ENCODE measurements around the gene TGFBI.

Gene TGFBI

GRCh38 chr5:136001466-136001981 lies 27.3 kb upstream of the TGFBI start:
- no peak for DNase-seq (ENCODE audit: low spot score)

DNA sequence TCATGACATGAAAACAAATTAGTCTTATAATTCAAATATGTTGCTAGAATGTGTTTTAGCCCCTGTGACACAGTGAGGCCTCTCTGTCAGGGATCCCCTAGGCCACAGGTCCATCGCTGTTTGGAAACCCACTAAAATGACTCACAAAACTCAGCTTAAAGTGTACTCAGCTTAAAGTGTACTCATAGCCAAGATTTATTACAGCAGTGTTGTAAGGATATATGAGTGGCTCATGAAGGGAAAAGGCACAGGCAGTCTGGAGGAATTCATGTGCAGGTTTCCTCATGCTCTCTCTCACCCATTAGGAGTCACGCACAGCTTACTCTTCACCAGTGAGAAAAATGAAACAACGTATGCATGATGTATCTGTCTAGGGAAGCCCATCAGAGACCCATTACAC lies 24.4 kb upstream of the TGFBI start:
- DNase-seq (ENCODE audit: low spot score), result no peak

GRCh38 chr5:136005476-136005875 lies 23.3 kb upstream of the TGFBI start:
- DNase-seq (ENCODE audit: low spot score), result no peak

DNA sequence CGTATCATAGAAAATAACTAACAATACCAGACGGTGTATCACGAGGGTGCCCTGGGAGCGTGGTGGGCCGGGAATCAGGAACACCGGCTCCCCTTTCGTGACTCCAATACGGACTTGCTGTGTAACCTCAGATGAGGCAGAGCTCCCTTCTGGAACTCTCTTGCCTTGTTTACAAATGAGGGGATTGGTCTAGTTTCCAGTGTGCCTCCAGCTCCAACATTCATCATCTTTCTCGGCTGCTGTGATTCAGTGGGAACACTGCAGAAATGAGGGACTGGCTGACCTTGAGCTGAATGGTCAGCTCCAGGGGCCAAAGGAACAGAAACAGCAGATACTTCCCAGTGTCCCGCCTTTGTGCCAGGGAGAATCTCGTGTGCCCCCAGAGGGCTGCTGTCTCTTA lies 22.6 kb upstream of the TGFBI start:
- DNase-seq (ENCODE audit: low spot score), result no peak

- no peak for DNase-seq (ENCODE audit: low spot score)
Observed at GRCh38 chr5:136006761-136007251, 22.0 kb upstream of the TGFBI start.

DNA sequence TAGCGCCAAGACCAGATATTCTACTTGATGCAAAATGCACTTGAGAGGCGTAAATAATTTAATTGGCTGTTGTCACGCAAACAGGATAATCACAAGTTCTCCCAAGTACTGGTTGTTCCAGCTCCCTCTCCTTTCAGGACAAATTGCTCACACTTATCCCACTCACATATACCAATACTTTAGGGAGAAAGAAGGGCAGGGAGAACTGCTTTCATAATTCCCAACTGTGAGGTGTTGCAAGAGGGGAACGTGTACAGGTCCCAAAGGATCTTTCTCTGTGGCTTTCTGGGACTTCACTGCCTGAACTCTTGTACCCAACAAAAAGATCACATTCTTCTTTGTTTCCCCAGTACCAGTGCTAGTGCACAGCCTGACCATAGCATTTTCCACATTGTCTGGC lies 21.5 kb upstream of the TGFBI start:
- no peak for DNase-seq (ENCODE audit: low spot score)

DNA sequence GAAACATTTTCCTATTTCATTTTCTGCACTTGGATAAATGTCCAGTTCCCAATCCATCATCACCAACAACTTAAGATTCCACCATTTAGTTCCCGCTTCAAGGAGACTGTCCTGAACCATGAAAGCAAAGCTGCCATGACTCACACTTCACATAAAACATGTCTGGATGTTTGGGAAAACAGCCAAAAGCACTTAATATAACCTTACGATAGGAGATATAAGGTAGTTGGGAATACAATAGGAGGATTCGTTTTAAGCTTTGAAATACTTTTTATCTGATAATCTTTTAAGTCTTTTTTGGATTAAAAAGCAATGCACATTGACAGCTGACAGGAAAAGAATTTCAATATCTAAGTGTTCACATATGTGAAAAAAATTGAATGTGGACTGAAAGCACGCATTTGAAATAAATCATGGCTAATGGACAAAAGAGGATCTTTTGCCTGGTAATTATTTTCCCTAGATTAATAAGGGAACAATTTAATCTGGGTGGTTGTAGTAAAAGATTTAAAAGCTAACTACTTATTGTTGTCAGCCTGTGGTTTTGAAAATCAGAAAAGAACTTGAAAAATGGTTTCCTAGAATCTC lies 17.3 kb upstream of the TGFBI start:
- no peak for DNase-seq (ENCODE audit: low spot score)

DNA sequence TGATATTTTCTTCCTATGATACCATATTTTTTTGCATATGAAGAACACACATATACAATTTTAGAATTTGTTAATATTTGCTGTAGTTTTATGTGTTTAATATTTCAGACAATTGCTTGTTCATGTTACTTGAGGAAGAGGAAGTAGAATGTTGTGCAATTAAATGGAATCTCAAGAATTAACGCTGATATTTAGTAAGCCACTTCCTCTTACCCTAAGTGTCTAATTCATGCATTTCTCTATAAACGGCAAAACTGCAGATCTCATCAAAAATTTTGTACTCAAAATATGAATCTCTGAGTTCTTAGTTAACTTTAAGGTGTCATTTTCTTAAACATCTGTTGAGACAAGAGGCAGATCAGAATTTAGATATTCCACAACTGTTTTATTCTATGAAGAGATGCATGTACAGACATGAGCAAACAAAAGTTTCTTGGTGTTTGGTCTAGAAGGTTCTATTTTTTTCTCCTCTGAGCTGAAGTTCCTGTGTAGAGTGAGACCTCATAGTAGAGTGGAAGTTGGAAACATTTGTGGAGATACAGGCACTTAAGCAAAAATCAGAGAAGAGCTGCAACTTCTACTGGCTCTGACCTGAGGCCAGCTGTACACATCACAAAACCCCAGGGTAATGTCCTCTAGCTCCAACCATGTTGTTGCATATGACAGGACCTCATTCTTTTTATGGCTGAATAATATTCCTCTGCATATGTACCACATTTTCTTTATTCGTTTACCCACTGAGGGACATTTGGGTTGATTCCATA lies 16.6 kb upstream of the TGFBI start:
- no peak for DNase-seq (ENCODE audit: low spot score)

DNA sequence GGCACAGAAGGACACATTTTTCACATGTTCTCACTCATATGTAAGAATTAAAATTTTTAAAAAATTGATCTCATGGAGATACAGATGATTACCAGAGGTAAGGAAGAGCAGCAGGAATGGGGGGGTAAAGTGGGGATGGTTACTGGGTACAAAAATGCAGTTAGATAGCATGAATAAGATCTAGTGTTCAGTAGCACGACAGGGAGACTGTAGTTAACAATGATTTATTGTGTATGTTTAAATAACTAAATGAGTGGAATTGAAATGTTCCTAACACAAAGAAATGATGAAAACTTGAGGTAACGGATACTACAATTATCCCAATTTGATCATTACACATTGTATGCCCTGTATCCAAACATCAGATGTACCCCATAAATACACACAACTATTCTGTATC lies 15.2 kb upstream of the TGFBI start:
- DNase-seq (ENCODE audit: low spot score), result no peak

DNA sequence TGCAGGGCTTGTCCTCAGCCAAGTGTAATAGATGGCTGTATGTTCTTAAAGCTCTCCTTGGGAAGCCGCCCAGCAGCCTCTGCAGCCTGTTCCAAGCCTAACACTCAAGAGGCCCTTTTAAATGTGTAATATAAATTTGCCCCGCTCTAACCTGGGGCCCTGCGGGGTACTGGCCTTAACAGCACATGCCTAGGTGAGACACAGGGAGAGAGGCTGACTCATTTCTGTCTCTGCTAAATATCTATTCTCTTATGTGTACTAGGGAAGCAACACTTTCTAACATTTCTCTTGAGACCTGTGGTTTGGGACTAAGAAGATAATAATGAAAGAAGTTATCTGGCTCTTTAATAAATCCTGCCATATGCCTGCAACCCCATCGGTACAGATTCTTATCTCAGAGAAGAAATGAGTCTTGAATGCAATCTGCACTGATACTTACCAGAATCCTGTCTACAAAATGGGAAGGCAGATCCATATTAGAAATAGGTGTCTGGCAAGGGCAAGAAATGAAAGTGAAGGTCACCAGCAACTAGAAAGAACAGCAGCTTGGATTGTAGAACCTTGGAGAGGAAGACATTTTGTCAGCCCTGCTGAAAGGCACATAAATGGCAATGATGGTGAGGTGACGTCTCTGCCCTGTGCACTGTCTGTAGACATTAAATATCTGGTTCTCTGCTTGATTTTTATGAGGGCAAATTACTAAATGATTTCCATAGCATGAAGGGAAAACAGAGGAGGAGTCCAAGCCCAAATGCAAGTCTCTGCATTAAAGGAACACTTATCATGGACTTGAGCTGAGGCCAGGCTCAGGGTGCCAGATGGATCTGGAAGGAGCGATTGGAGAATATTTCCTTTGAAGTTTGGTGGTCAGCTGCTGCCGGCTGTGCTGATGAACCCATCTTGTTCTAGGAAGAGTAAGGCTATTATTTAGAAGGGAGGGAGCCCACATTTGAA lies 14.5 kb upstream of the TGFBI start:
- DNase-seq (ENCODE audit: low spot score), result no peak

GRCh38 chr5:136015003-136015375 lies 13.8 kb upstream of the TGFBI start:
- no peak for DNase-seq (ENCODE audit: low spot score)

DNA sequence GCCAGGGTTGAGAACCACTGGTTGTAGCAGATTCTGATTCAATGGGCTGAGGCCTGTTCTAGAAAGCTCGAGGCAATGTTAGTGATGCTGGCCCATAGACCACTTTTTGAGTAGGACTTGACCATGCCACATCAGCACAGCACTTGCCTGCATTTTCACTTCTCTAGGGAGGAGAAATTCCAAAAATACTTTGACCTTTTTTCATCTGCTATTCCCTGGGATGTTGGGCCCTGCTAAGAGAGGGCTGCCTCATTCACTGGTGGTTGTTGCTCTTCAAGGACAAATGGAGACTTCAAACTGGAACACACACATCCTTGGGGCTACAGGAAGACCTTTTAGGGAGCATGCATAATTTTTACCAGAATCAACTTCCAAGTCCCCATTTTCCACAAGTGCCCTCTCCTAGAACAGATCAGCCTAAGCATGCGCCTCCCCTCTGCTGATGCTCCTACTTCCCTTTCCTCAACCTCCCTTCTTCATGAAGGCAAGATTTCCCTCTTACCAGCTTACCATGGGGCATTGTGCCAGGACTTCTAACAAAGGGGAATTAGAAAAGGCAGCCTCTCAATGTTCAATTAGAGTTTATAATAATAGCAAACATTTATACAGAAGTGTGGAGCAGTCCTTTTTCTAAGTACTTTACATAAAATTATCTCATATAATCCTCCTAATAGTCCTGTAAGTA lies 12.7 kb upstream of the TGFBI start:
- DNase-seq (ENCODE audit: low spot score), result no peak

GRCh38 chr5:136016945-136017530 lies 11.8 kb upstream of the TGFBI start:
- peak; percentile 56 for DNase-seq (ENCODE audit: low spot score)

GRCh38 chr5:136018814-136019783 lies 9.7 kb upstream of the TGFBI start:
- DNase-seq (ENCODE audit: low spot score), result no peak

GRCh38 chr5:136020001-136020382 lies 8.8 kb upstream of the TGFBI start:
- DNase-seq (ENCODE audit: low spot score), result no peak

DNA sequence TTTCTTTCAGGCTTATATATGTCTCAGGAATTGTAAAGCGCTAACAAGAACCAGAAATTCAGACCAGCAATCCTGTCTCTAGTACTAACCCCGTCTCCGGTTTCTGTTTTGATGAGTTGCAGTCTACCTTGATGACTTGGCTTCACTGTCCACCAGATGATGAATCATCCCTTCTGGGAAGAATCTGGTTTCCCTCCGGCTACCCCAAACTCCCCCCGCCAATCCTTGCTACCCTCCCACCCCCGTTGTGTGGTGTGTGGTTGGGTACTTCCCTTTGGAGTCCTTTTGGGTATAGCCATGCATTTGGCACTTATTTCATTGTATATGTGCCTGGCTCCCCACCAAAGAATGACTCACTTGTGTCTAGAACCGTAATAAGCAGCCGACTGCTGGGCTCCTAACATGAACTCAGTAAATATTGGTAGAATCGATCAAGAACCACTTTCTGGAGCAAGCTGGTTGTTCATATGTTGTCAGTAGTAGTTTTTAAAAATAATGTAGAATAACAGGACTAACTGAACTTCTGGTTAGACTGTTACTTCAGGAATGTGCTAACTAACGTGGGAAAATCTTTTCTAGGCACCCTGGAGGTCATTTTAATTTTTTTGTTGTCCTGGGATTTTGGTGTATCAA lies 8.3 kb upstream of the TGFBI start:
- no peak for DNase-seq (ENCODE audit: low spot score)

DNA sequence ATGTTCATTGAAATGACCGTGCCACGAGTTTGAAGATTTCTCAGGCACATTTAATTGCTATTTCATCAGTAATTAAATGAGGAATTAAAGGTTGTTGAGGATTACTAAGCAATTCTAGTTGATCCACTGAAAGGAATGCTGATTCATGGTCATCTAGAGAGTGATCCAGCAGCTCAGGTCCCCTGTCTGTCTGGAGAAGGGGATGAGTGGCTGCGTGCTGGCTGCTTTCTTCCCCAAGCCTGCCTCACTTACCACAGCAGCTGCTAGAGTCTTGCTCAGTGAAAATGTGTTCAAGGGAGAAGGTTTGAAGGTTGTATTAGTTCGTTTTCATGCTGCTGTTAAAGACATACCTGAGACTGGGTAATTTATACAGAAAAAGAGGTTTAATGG lies 7.8 kb upstream of the TGFBI start:
- DNase-seq (ENCODE audit: low spot score), result no peak

GRCh38 chr5:136022965-136023364 lies 5.8 kb upstream of the TGFBI start:
- no peak for DNase-seq (ENCODE audit: low spot score)

DNA sequence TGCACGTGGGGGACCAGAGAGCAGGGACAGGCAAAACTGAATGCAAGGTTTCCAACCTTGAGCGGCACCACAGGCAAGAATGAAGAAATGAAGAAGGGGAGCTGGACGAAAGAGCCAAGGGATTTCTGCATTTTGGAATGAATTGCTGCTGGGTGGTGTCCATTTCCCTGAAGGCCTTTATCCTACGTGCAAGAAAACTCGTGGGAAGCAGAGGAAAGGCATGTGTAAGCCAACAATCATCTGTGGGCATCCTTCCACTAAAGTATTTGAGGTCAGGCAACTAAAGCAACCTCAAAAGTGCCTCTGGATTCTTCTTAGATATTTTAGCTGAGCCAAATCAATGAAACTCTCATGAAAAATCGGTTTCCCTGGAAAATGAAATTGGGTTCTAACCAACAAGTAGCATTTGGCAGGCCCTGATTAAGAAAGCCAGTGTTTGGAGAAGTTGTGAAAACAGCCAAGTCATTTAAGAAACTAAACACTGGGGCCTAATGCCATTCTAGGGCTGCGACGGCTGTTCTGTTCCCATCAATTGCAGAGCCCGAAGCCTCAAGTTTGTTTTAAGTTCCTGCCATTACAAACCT lies 4.7 kb upstream of the TGFBI start:
- peak; percentile 29 for DNase-seq (ENCODE audit: low spot score)

All from globus pallidus (tissue), 1 donor.